H1 (cell line): ENCODE measurements around the gene WDR27. TPM values are rescaled to one million over a fixed set of nuclear protein-coding genes. Genes with fewer than 3 reads are reported as not detected.

Source experiments
- CTCF ChIA-PET: fragments of 300-600 bp; sonication (Branson Sonifier 250); formaldehyde crosslinking; loops from one replicate; lab custom pipeline; 2021; ENCODE audit not compliant: partially characterized antibody; lab: Charles Lee
- POLR2A ChIA-PET: fragments of 300-600 bp; sonication (Branson Sonifier 250); formaldehyde crosslinking; loops from one replicate; lab custom pipeline; 2021; ENCODE audit warnings: inconsistent platforms; ENCODE audit not compliant: partially characterized antibody; lab: Charles Lee
- DNase-seq, 2 experiments: peaks; one replicate each; pipeline versions ENCODE4 v3.0.0 to v3.0.0-alpha.2; 2010 to 2022; ENCODE audit warnings: low spot score in 2 of 2, low read depth in 1 of 2, mixed read lengths in 1 of 2
- FAIRE-seq: peaks from 2 replicates; lab custom pipeline; 2011; peaks lifted over from hg19 to GRCh38; lab: Jason Lieb, UNC
- H2AFZ ChIP-seq: 2 replicates; pipeline ENCODE4 v1.8.1; 2012; ENCODE audit warnings: low read length, inconsistent platforms
- H2AK5ac ChIP-seq: 2 replicates; pipeline ENCODE4 v1.6.1; 2013; ENCODE audit warnings: low read depth, low read length
- H2BK120ac ChIP-seq: replicated peaks from 2 replicates; pipeline ENCODE3; 2013; ENCODE audit warnings: low read depth, low read length, inconsistent platforms
- H2BK12ac ChIP-seq: 2 replicates; pipeline ENCODE4 v1.6.1; 2013; ENCODE audit warnings: low read depth, low read length
- H2BK15ac ChIP-seq: 2 replicates; pipeline ENCODE4 v1.6.1; 2013; ENCODE audit warnings: low read length
- H2BK20ac ChIP-seq: 2 replicates; pipeline ENCODE4 v1.6.1; 2013; ENCODE audit warnings: low read length
- H2BK5ac ChIP-seq: 2 replicates; pipeline ENCODE4 v1.6.1; 2013; ENCODE audit warnings: low read depth, low read length
- H3K14ac ChIP-seq: 2 replicates; pipeline ENCODE4 v1.6.1; 2013; ENCODE audit warnings: inconsistent platforms; ENCODE audit not compliant: insufficient read length
- H3K18ac ChIP-seq: 2 replicates; pipeline ENCODE4 v1.6.1; 2013; ENCODE audit warnings: low read length; ENCODE audit errors: extremely low read depth
- H3K23ac ChIP-seq: 2 replicates; pipeline ENCODE4 v1.6.1; 2013; ENCODE audit warnings: inconsistent platforms; ENCODE audit not compliant: insufficient read length
- H3K23me2 ChIP-seq: 2 replicates; pipeline ENCODE4 v1.6.1; 2013; ENCODE audit warnings: low read depth, low read length
- H3K27ac ChIP-seq: 2 replicates; pipeline ENCODE4 v1.6.1; 2011; ENCODE audit warnings: low read depth, low read length, inconsistent platforms
- H3K27me3 ChIP-seq, 4 experiments: replicated peaks in 1 of 4; 1 replicate in 1 of 4; 2 replicates in 3 of 4; pipeline versions ENCODE4 v1.6.1 to v1.8.1; 2011 to 2013; ENCODE audit warnings: low read length in 3 of 4, mild to moderate bottlenecking in 3 of 4, inconsistent platforms in 2 of 4, mixed read lengths in 2 of 4, moderate library complexity in 1 of 4; ENCODE audit not compliant: control insufficient read depth in 3 of 4, insufficient read depth in 3 of 4; ENCODE audit errors: extremely low read depth in 1 of 4
- H3K36me3 ChIP-seq, 4 experiments: 2 replicates each; pipeline versions ENCODE4 v1.6.1 to v1.8.1; 2011 to 2013; ENCODE audit warnings: mild to moderate bottlenecking in 4 of 4, low read length in 3 of 4, moderate library complexity in 2 of 4, control low read depth in 1 of 4, inconsistent platforms in 1 of 4; ENCODE audit not compliant: insufficient read depth in 4 of 4, control insufficient read depth in 2 of 4
- H3K4ac ChIP-seq: replicated peaks from 2 replicates; pipeline ENCODE3; 2013; ENCODE audit warnings: low read length, low read depth, mixed read lengths, inconsistent platforms; ENCODE audit not compliant: insufficient read length
- H3K4me1 ChIP-seq, 4 experiments: replicated peaks in 1 of 4; 1 replicate in 1 of 4; 2 replicates in 3 of 4; pipeline versions ENCODE4 v1.6.1 to v1.8.1; 2011 to 2013; ENCODE audit warnings: low read length in 3 of 4, inconsistent platforms in 2 of 4, mixed read lengths in 1 of 4; ENCODE audit not compliant: insufficient read depth in 4 of 4, control insufficient read depth in 3 of 4
- H3K4me2 ChIP-seq, 2 experiments: 2 replicates each; pipeline versions ENCODE4 v1.6.1 to v1.8.1; 2011 to 2013; ENCODE audit warnings: low read depth in 2 of 2, low read length in 2 of 2, control low read depth in 1 of 2, inconsistent platforms in 1 of 2, mild to moderate bottlenecking in 1 of 2; ENCODE audit not compliant: insufficient read depth in 1 of 2
- H3K4me3 ChIP-seq, 4 experiments: fragments of 200-600, 300-600 bp in 1 of 4; sonication (generic), shearing (Covaris generic), sonication (Bioruptor Twin) in 1 of 4; 2 replicates each; pipeline versions ENCODE4 v1.5.1 to v1.8.1; 2011 to 2016; ENCODE audit warnings: low read length in 4 of 4, low read depth in 3 of 4, control low read depth in 2 of 4, inconsistent platforms in 2 of 4, mild to moderate bottlenecking in 2 of 4, mixed read lengths in 1 of 4, moderate library complexity in 1 of 4; ENCODE audit not compliant: insufficient read depth in 2 of 4; ENCODE audit errors: extremely low read depth in 1 of 4
- H3K56ac ChIP-seq: replicated peaks from 2 replicates; pipeline ENCODE3; 2013; ENCODE audit warnings: low read depth, mild to moderate bottlenecking, mixed read lengths, low read length, inconsistent platforms; ENCODE audit not compliant: insufficient read length
- H3K79me1 ChIP-seq: 2 replicates; pipeline ENCODE4 v1.6.1; 2013; ENCODE audit warnings: low read depth, low read length, control low read depth
- H3K79me2 ChIP-seq, 2 experiments: 2 replicates each; pipeline versions ENCODE4 v1.6.1 to v1.8.1; 2012 to 2013; ENCODE audit warnings: low read length in 2 of 2, mild to moderate bottlenecking in 2 of 2, inconsistent platforms in 1 of 2; ENCODE audit not compliant: insufficient read depth in 2 of 2, control insufficient read depth in 1 of 2
- H3K9ac ChIP-seq, 4 experiments: replicated peaks in 1 of 4; 1 replicate in 1 of 4; 2 replicates in 3 of 4; pipeline versions ENCODE4 v1.6.1 to v1.8.1; 2011 to 2013; ENCODE audit warnings: low read depth in 3 of 4, low read length in 3 of 4, control low read depth in 2 of 4, mild to moderate bottlenecking in 2 of 4, moderate library complexity in 2 of 4, inconsistent platforms in 1 of 4; ENCODE audit errors: extremely low read depth in 1 of 4
- H3K9me3 ChIP-seq, 2 experiments: 2 replicates each; pipeline versions ENCODE4 v1.6.1 to v1.8.1; 2012 to 2013; ENCODE audit warnings: mild to moderate bottlenecking in 2 of 2, moderate library complexity in 2 of 2, control low read depth in 1 of 2, inconsistent platforms in 1 of 2, low read depth in 1 of 2, low read length in 1 of 2, mixed read lengths in 1 of 2; ENCODE audit not compliant: insufficient read depth in 2 of 2
- H4K20me1 ChIP-seq, 2 experiments: replicated peaks in 1 of 2; 2 replicates each; pipeline versions ENCODE3 to v1.8.1; 2011 to 2013; ENCODE audit warnings: inconsistent platforms in 2 of 2, low read length in 2 of 2, mild to moderate bottlenecking in 1 of 2; ENCODE audit not compliant: insufficient read depth in 2 of 2, control insufficient read depth in 1 of 2
- H4K5ac ChIP-seq: 2 replicates; pipeline ENCODE4 v1.6.1; 2013; ENCODE audit warnings: low read length, low read depth, mixed read lengths, inconsistent platforms; ENCODE audit not compliant: insufficient read length
- H4K8ac ChIP-seq: 2 replicates; pipeline ENCODE4 v1.8.0; 2013; ENCODE audit warnings: mild to moderate bottlenecking, moderate library complexity, low read length, inconsistent platforms; ENCODE audit not compliant: insufficient read depth; ENCODE audit errors: extremely low read depth
- H4K91ac ChIP-seq: replicated peaks from 2 replicates; pipeline ENCODE3; 2013; ENCODE audit warnings: low read length, mixed read lengths, inconsistent platforms; ENCODE audit not compliant: insufficient read length
- BCL11A ChIP-seq, 2 experiments: IDR thresholded peaks; one replicate each; pipeline ENCODE4 v1.6.1; 2011; ENCODE audit warnings: low read depth in 2 of 2, low read length in 2 of 2, mild to moderate bottlenecking in 2 of 2
- WGBS, 2 experiments: shearing (Covaris generic) in 1 of 2; methylation state at CpG; one replicate each; pipeline versions ENCODE4 v1.1.6 to v1.1.7; 2013 to 2015; ENCODE audit warnings: low lambda C conversion rate in 2 of 2, mixed read lengths in 2 of 2, inconsistent platforms in 1 of 2, low coverage in 1 of 2, missing lambda C conversion rate in 1 of 2; ENCODE audit not compliant: insufficient replicate concordance in 2 of 2, insufficient coverage in 1 of 2, insufficient read length in 1 of 2; ENCODE audit errors: extremely low coverage in 1 of 2, missing lambda C conversion rate in 1 of 2; 5-methylcytosine and 5-hydroxymethylcytosine counted together
- polyA plus RNA-seq, 7 experiments: library from polyadenylated mRNA; depleted of rRNA in 3 of 7; stranded (reverse) in 5 of 7; unstranded in 2 of 7; fragments of >200 nt in 5 of 7; fragments of 200-250 nt in 2 of 7; gene quantifications; 1 replicate in 5 of 7; 2 replicates in 1 of 7; 4 replicates in 1 of 7; pipeline versions ENCODE4 v1.2.1 to v1.2.3, GENCODE V29; 2011 to 2013; ENCODE audit warnings: missing spikeins in 2 of 7, mixed read lengths in 2 of 7
- total RNA-seq: library from RNA; stranded (reverse); fragmentation: NEBNext Ultra II Directional; extraction: Animal tissue kit (Norgen Biotek cat#: 25700); gene quantifications from 2 replicates; pipeline ENCODE4 v1.2.1, GENCODE V29; 2021

Gene WDR27
- total and polyA plus RNA-seq, 2 of the 8 experiments (the other 6 are each of a cell fraction or from before 2014, with no cell fraction given) = 53.6 to 68.6 TPM

DNA sequence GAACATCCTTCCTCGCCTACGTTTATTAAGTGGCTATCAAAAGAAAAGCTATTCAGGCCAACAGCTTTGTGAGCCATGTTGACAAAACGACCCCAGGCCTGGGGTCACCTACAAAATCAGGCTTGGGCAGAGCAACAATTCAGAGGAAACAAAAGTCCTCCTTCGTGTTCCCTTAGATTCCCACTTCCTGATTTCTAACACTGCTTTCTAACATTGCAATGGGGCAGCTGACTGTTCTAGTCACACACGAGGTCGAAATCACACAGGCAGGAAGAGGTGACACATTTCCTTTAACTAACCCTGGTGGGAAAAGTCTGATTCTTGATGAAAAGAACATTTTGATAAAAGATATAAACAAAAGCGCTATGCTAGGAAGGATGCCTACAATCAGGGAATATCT is 31.9 kb downstream of the WDR27 start:
- no peak overlapping the region for H3K4me2 ChIP-seq
- H3K27ac ChIP-seq = no peak overlapping the region
- no peaks in the 10 kb centered on the region for H3K79me2 ChIP-seq
- peaks cover 11% of the 10 kb centered on the region in 2 experiments for H4K20me1 ChIP-seq
- no peak overlapping the region for H2BK15ac ChIP-seq
- peaks cover 9% of the 10 kb centered on the region for H3K79me1 ChIP-seq
- TF ChIP-seq BCL11A (IDR thresholded peaks at IDR 0.05; ENCODE audit: low read depth in 2 of 2, low read length in 2 of 2) = no peak
- H3K56ac ChIP-seq = no peak overlapping the region
- no peak overlapping the region for H3K23ac ChIP-seq
- H4K91ac ChIP-seq = no peak overlapping the region
- H2AFZ ChIP-seq = no peak overlapping the region
- no peaks in the 10 kb centered on the region for H3K23me2 ChIP-seq
- no peak overlapping the region for H3K18ac ChIP-seq
- ChIA-PET CTCF (interaction anchor here (1.6 kb wide), 1 partner anchor 10 kb away, joined by 3 read pairs; no protein-coding TSS in a partner anchor), POLR2A (no interaction called here)
- H3K4me1 ChIP-seq = 0 out of 7 replicates have a peak, but pooled peaks cover 0 to under 1% (median 0%) of the 10 kb centered on the region in 4 experiments
- H2BK12ac ChIP-seq = no peak overlapping the region
- no peaks in the 10 kb centered on the region for H3K9me3 ChIP-seq
- H4K8ac ChIP-seq = no peak overlapping the region
- H3K9ac ChIP-seq = no peak overlapping the region
- H3K36me3 ChIP-seq = peaks cover 9 to 55% (median 33%) of the 10 kb centered on the region in 4 experiments
- H3K14ac ChIP-seq = no peak overlapping the region
- H3K4me3 ChIP-seq = no peak overlapping the region
- H2AK5ac ChIP-seq = no peak overlapping the region
- H3K27me3 ChIP-seq = no peaks in the 10 kb centered on the region
- 93% methylated on average over 7 of the region's 7 CpGs; no CpG with 5 or more reads in 1 of the 2 experiments for WGBS, 2 experiments
- FAIRE-seq (no peak), DNase-seq (no peak)
- H2BK5ac ChIP-seq = no peak overlapping the region
- H2BK20ac ChIP-seq = no peak overlapping the region
- H4K5ac ChIP-seq = no peak overlapping the region
- H3K4ac ChIP-seq = no peak overlapping the region
- H2BK120ac ChIP-seq = no peak overlapping the region
